HL-60 (cell line): ENCODE data around the gene WDR1.

Experiments used
- CTCF ChIP-seq: IDR thresholded peaks from one replicate; pipeline ENCODE4 v1.5.1; 2011; ENCODE audit warnings: low read length, control low read depth, inconsistent platforms; ENCODE audit not compliant: insufficient read depth
- GABPA ChIP-seq: IDR thresholded peaks from 2 replicates; pipeline ENCODE4 v1.6.1; 2012; ENCODE audit warnings: low read depth
- POLR2AphosphoS5 ChIP-seq: IDR thresholded peaks from 2 replicates; pipeline ENCODE4 v1.6.1; 2012; ENCODE audit warnings: low read depth
- REST ChIP-seq: IDR thresholded peaks from 2 replicates; pipeline ENCODE4 v1.6.1; 2012; ENCODE audit warnings: low read depth; ENCODE audit not compliant: insufficient replicate concordance
- SPI1 ChIP-seq: IDR thresholded peaks from 2 replicates; pipeline ENCODE4 v1.6.1; 2012; ENCODE audit warnings: low read depth, mild to moderate bottlenecking, borderline replicate concordance

- TF ChIP-seq CTCF (no peak), POLR2AphosphoS5 (no peak), GABPA (no peak), REST (no peak), SPI1 (no peak)
These were observed 31.8 kb downstream of the WDR1 start for GRCh38 chr4:10084651-10085358.
